OCI-LY3 (cell line): ENCODE results near the gene PEAK1.

Experiments
- EZH2phosphoT487 ChIP-seq: fragments of 200-600 bp; shearing (Covaris generic); IDR thresholded peaks from 2 replicates; pipeline ENCODE4 v1.6.1; 2018; ENCODE audit warnings: antibody characterized with exemption, mixed run types, low read depth
- TF ChIP-seq, protein P1 (sequence below): fragments of 200-600, 300-600 bp; sonication (generic); IDR thresholded peaks from 2 replicates; pipeline ENCODE4 v1.5.1; 2014; ENCODE audit warnings: antibody characterized with exemption, low read length, low read depth

DNA sequence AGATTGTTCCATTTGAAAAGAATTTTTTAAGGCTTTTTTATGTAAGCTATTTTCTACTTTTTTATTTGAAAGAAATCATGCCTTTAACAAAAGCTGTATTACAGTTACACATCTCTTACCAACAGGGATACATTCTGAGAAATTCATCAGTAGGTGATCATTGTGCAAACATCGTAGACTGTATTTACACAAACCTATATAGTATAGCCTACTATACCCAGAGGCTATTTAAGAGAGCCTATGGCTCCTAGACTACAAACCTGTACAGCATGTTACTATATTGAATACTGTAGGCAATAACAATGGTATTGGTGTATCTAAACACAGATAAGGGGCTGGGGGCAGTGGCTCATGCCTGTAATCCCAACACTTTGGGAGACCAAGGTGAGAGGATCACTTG is 43.1 kb downstream of the PEAK1 start:
- TF ChIP-seq, protein P1, sequence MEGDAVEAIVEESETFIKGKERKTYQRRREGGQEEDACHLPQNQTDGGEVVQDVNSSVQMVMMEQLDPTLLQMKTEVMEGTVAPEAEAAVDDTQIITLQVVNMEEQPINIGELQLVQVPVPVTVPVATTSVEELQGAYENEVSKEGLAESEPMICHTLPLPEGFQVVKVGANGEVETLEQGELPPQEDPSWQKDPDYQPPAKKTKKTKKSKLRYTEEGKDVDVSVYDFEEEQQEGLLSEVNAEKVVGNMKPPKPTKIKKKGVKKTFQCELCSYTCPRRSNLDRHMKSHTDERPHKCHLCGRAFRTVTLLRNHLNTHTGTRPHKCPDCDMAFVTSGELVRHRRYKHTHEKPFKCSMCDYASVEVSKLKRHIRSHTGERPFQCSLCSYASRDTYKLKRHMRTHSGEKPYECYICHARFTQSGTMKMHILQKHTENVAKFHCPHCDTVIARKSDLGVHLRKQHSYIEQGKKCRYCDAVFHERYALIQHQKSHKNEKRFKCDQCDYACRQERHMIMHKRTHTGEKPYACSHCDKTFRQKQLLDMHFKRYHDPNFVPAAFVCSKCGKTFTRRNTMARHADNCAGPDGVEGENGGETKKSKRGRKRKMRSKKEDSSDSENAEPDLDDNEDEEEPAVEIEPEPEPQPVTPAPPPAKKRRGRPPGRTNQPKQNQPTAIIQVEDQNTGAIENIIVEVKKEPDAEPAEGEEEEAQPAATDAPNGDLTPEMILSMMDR = no peak
- TF ChIP-seq EZH2phosphoT487 = no peak
